Effector CD8-positive, alpha-beta T cell (primary cell): ENCODE data around the gene TBX2.

Experiments
- DNase-seq: peaks from one replicate; lab custom pipeline; 2025; lab: John Stamatoyannopoulos, UW

TBX2 gene

GRCh38 chr17:61387511-61388305 is 11.9 kb upstream of the TBX2 start:
- DNase-seq: no peak

- no peak for DNase-seq
Observed at GRCh38 chr17:61388561-61389356, 10.9 kb upstream of the TBX2 start.

- DNase-seq: peak; percentile 12
Observed at GRCh38 chr17:61389670-61390478, 9.8 kb upstream of the TBX2 start.

GRCh38 chr17:61390479-61390791 is 9.2 kb upstream of the TBX2 start:
- no peak for DNase-seq

GRCh38 chr17:61391595-61392291 is 7.9 kb upstream of the TBX2 start:
- DNase-seq: no peak

GRCh38 chr17:61392679-61393078 is 7.0 kb upstream of the TBX2 start:
- no peak for DNase-seq

- no peak for DNase-seq
Observed at GRCh38 chr17:61393550-61393903, 6.1 kb upstream of the TBX2 start.

- DNase-seq: no peak
Observed at GRCh38 chr17:61393904-61394629, 5.6 kb upstream of the TBX2 start.

GRCh38 chr17:61394630-61395408 is 4.8 kb upstream of the TBX2 start:
- no peak for DNase-seq

GRCh38 chr17:61395409-61395982 is 4.1 kb upstream of the TBX2 start:
- DNase-seq: no peak

GRCh38 chr17:61395983-61396585 is 3.6 kb upstream of the TBX2 start:
- no peak for DNase-seq

GRCh38 chr17:61396586-61397085 is 3.0 kb upstream of the TBX2 start:
- no peak for DNase-seq

GRCh38 chr17:61397086-61397842 is 2.4 kb upstream of the TBX2 start:
- DNase-seq: no peak

GRCh38 chr17:61398721-61399130 is 917 bp upstream of the TBX2 start:
- DNase-seq: no peak

- no peak for DNase-seq
Observed at GRCh38 chr17:61400066-61400716, 548 bp downstream of the TBX2 start.

GRCh38 chr17:61400717-61401388 is 1.2 kb downstream of the TBX2 start:
- DNase-seq: no peak

- DNase-seq: no peak
Observed at GRCh38 chr17:61401389-61402072, 1.9 kb downstream of the TBX2 start.
